ENCODE results near the gene FCF1.
"Not testable (repeated sequence)": the region's sequence is repeated elsewhere in the genome, so short reads cannot be mapped to it uniquely, and the experiment has no call there.

The FCF1 gene

GRCh38 chr14:74698465-74698864 is 14.5 kb upstream of the FCF1 start:
- no peak for DNase-seq (ENCODE audit: low spot score)

GRCh38 chr14:74702293-74702692 is 10.7 kb upstream of the FCF1 start:
- no peak for DNase-seq (ENCODE audit: low spot score)

GRCh38 chr14:74703043-74703442 is 9.9 kb upstream of the FCF1 start:
- no peak for DNase-seq (ENCODE audit: low spot score)

GRCh38 chr14:74704656-74705055 is 8.3 kb upstream of the FCF1 start:
- DNase-seq (ENCODE audit: low spot score), result no peak

GRCh38 chr14:74705613-74706500 is 7.1 kb upstream of the FCF1 start:
- DNase-seq (ENCODE audit: low spot score), result no peak

GRCh38 chr14:74710480-74710879 is 2.5 kb upstream of the FCF1 start:
- DNase-seq (ENCODE audit: low spot score), result peak; percentile 48

- peak; percentile 6 for DNase-seq (ENCODE audit: low spot score)
Measured at GRCh38 chr14:74711651-74712050, 1.3 kb upstream of the FCF1 start.

GRCh38 chr14:74713395-74713735 is 421 bp downstream of the FCF1 start:
- no peak for DNase-seq (ENCODE audit: low spot score)

- no peak for DNase-seq (ENCODE audit: low spot score)
Measured at GRCh38 chr14:74720526-74720925, 7.6 kb downstream of the FCF1 start.

GRCh38 chr14:74723134-74723533 is 10.2 kb downstream of the FCF1 start:
- DNase-seq (ENCODE audit: low spot score), result no peak

- DNase-seq (ENCODE audit: low spot score), result no peak
Measured at GRCh38 chr14:74732387-74732786, 19.4 kb downstream of the FCF1 start.

GRCh38 chr14:74733221-74733620 is 20.3 kb downstream of the FCF1 start:
- no peak for DNase-seq (ENCODE audit: low spot score)

- no peak for DNase-seq (ENCODE audit: low spot score)
Measured at GRCh38 chr14:74735125-74735524, 22.2 kb downstream of the FCF1 start.

GRCh38 chr14:74737753-74738325 is 24.9 kb downstream of the FCF1 start:
- DNase-seq (ENCODE audit: low spot score), result no peak

- no peak for DNase-seq (ENCODE audit: low spot score)
Measured at GRCh38 chr14:74739293-74740030, 26.5 kb downstream of the FCF1 start.

GRCh38 chr14:74747237-74747636 is 34.3 kb downstream of the FCF1 start:
- DNase-seq (ENCODE audit: low spot score), result no peak

GRCh38 chr14:74754157-74754556 is 41.2 kb downstream of the FCF1 start:
- no peak for DNase-seq (ENCODE audit: low spot score)

GRCh38 chr14:74754899-74755298 is 42.0 kb downstream of the FCF1 start:
- DNase-seq (ENCODE audit: low spot score), result no peak

GRCh38 chr14:74756326-74756725 is 43.4 kb downstream of the FCF1 start:
- no peak for DNase-seq (ENCODE audit: low spot score)

- DNase-seq (ENCODE audit: low spot score), result not testable (repeated sequence)
Measured at GRCh38 chr14:74758505-74758904, 45.6 kb downstream of the FCF1 start.

GRCh38 chr14:74762917-74763802 is 50.2 kb downstream of the FCF1 start, which contains the start of gene YLPM1:
TSS of gene YLPM1 (plus strand) at chr14:74763316. CDS start at chr14:74763490, 174 bp downstream.
- DNase-seq (ENCODE audit: low spot score), result peak; percentile 95
